ENCODE measurements around the gene NT5DC1. TPM values are rescaled to one million over a fixed set of nuclear protein-coding genes. Genes with fewer than 3 reads are reported as not detected.
A peak's percentile ranks its signal among the peaks of the same experiment; 100 is the strongest.

NT5DC1 gene
- polyA plus RNA-seq, 3 donors = 18.2 to 39.0 (median 28.3) TPM

GRCh38 chr6:116096979-116097816 lies 3.5 kb upstream of the NT5DC1 start:
- H3K27me3 ChIP-seq (ENCODE audit: control insufficient read depth in 2 of 2, insufficient read depth in 2 of 2, low read length in 2 of 2) = no peaks in the 10 kb centered on the region
- intact Hi-C loops (cut with micrococcal nuclease) = no loop called here
- Mint-ChIP-seq H3K4me3 (no peak overlapping the region), H3K27me3 (ENCODE audit: low read depth in 3 of 3) (peaks cover under 1 to 2% (median 1%) of the 10 kb centered on the region in 3 donors), H3K27ac (no peak overlapping the region), H3K9me3 (peaks cover 10 to 18% (median 15%) of the 10 kb centered on the region in 7 donors), H3K4me1 (peaks cover 24% of the 10 kb centered on the region), H3K36me3 (no peaks in the 10 kb centered on the region)
- H4K20me1 ChIP-seq (ENCODE audit: insufficient read depth, low read length) = no peaks in the 10 kb centered on the region
- DNase-seq = no peak
- no peak overlapping the region for H3K4me2 ChIP-seq (replicated peaks; ENCODE audit: extremely low read depth, low read length, poor library complexity, severe bottlenecking)
- peaks cover 10 to 12% of the 10 kb centered on the region in 2 donors for H3K9me3 ChIP-seq (replicated peaks in 1 of 2; ENCODE audit: control insufficient read depth in 1 of 2, insufficient read depth in 1 of 2, low read length in 2 of 2)
- H3K9ac ChIP-seq (ENCODE audit: insufficient read depth, low read length, poor library complexity, severe bottlenecking) = no peak overlapping the region
- H3K27ac ChIP-seq (ENCODE audit: low read depth in 1 of 2, low read length in 2 of 2) = no peak overlapping the region
- no peak overlapping the region for H3K4me3 ChIP-seq (replicated peaks in 1 of 3; ENCODE audit: low read depth in 2 of 3, low read length in 3 of 3)
- H2AFZ ChIP-seq (ENCODE audit: insufficient read depth, low read depth, low read length, poor library complexity, severe bottlenecking) = no peak overlapping the region
- H3K79me2 ChIP-seq (ENCODE audit: insufficient read depth, low read length) = no peaks in the 10 kb centered on the region
- H3K4me1 ChIP-seq (ENCODE audit: control insufficient read depth in 1 of 2, insufficient read depth in 2 of 2, low read length in 2 of 2) = peaks cover 15 to 19% of the 10 kb centered on the region in 2 donors
- H3K36me3 ChIP-seq (replicated peaks in 1 of 2; ENCODE audit: control insufficient read depth in 1 of 2, insufficient read depth in 2 of 2, low read length in 2 of 2) = no peaks in the 10 kb centered on the region
- TF ChIP-seq CTCF (IDR thresholded peaks at IDR 0.05) = peak; percentile 74
- WGBS (ENCODE audit: insufficient coverage) = no CpG with 5 or more reads among the region's 2 CpGs

- Mint-ChIP-seq H3K4me3 (no peak overlapping the region), H3K27ac (no peak overlapping the region), H3K4me1 (peaks cover 37% of the 10 kb centered on the region), H3K9me3 (peaks cover 10 to 18% (median 14%) of the 10 kb centered on the region in 7 donors), H3K27me3 (ENCODE audit: low read depth in 3 of 3) (peaks cover 0 to 2% (median 1%) of the 10 kb centered on the region in 3 donors), H3K36me3 (peaks cover 3% of the 10 kb centered on the region in 2 donors)
- Histone ChIP-seq H3K27ac (ENCODE audit: low read depth in 1 of 2, low read length in 2 of 2) (no peak overlapping the region), H3K4me2 (replicated peaks; ENCODE audit: extremely low read depth, low read length, poor library complexity, severe bottlenecking) (no peak overlapping the region), H3K9ac (ENCODE audit: insufficient read depth, low read length, poor library complexity, severe bottlenecking) (no peak overlapping the region), H4K20me1 (ENCODE audit: insufficient read depth, low read length) (no peaks in the 10 kb centered on the region), H3K27me3 (ENCODE audit: control insufficient read depth in 2 of 2, insufficient read depth in 2 of 2, low read length in 2 of 2) (no peaks in the 10 kb centered on the region), H3K4me1 (ENCODE audit: control insufficient read depth in 1 of 2, insufficient read depth in 2 of 2, low read length in 2 of 2) (peaks cover 27 to 31% of the 10 kb centered on the region in 2 donors), H2AFZ (ENCODE audit: insufficient read depth, low read depth, low read length, poor library complexity, severe bottlenecking) (no peak overlapping the region), H3K9me3 (replicated peaks in 1 of 2; ENCODE audit: control insufficient read depth in 1 of 2, insufficient read depth in 1 of 2, low read length in 2 of 2) (peaks cover 10 to 12% of the 10 kb centered on the region in 2 donors), H3K79me2 (ENCODE audit: insufficient read depth, low read length) (no peaks in the 10 kb centered on the region), H3K4me3 (replicated peaks in 1 of 3; ENCODE audit: low read depth in 2 of 3, low read length in 3 of 3) (no peak overlapping the region), H3K36me3 (replicated peaks in 1 of 2; ENCODE audit: control insufficient read depth in 1 of 2, insufficient read depth in 2 of 2, low read length in 2 of 2) (no peaks in the 10 kb centered on the region)
- intact Hi-C loops (cut with micrococcal nuclease) = no loop called here
- WGBS (ENCODE audit: insufficient coverage) = no CpG with 5 or more reads among the region's 1 CpG
- TF ChIP-seq CTCF (IDR thresholded peaks at IDR 0.05) = no peak
- no peak for DNase-seq
Measured at GRCh38 chr6:116099036-116099435, 1.6 kb upstream of the NT5DC1 start.
